Thyroid gland (tissue), 4 donors: ENCODE results near the gene SRP54.

ENCODE experiments used
- POLR2A ChIP-seq, 2 donors: fragments of 450-650 bp; IDR thresholded peaks; one replicate each; pipeline ENCODE4 v1.6.1; 2017; ENCODE audit warnings: antibody characterized with exemption in 2 of 2, mild to moderate bottlenecking in 2 of 2, moderate library complexity in 1 of 2
- TF ChIP-seq, protein P1 (sequence below), 6 experiments: fragments of 200-600 bp in 3 of 6; fragments of 450-650 bp in 3 of 6; sonication (generic) in 3 of 6; IDR thresholded peaks; one replicate each; pipeline ENCODE4 v1.5.1; 2016 to 2019; ENCODE audit warnings: antibody characterized with exemption in 6 of 6, mild to moderate bottlenecking in 2 of 6, inconsistent platforms in 1 of 6, moderate library complexity in 1 of 6

- TF ChIP-seq, protein P1, sequence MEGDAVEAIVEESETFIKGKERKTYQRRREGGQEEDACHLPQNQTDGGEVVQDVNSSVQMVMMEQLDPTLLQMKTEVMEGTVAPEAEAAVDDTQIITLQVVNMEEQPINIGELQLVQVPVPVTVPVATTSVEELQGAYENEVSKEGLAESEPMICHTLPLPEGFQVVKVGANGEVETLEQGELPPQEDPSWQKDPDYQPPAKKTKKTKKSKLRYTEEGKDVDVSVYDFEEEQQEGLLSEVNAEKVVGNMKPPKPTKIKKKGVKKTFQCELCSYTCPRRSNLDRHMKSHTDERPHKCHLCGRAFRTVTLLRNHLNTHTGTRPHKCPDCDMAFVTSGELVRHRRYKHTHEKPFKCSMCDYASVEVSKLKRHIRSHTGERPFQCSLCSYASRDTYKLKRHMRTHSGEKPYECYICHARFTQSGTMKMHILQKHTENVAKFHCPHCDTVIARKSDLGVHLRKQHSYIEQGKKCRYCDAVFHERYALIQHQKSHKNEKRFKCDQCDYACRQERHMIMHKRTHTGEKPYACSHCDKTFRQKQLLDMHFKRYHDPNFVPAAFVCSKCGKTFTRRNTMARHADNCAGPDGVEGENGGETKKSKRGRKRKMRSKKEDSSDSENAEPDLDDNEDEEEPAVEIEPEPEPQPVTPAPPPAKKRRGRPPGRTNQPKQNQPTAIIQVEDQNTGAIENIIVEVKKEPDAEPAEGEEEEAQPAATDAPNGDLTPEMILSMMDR (IDR thresholded peaks at IDR 0.05) = no peak
- TF ChIP-seq POLR2A (IDR thresholded peaks at IDR 0.05) = no peak
Measured at GRCh38 chr14:34944744-34945143, 38.0 kb upstream of the SRP54 start.
